Small intestine (tissue), 7 donors: ENCODE data around the gene RBBP5. TPM values are rescaled to one million over a fixed set of nuclear protein-coding genes. Genes with fewer than 3 reads are reported as not detected.

Experiments used
- DNase-seq, 2 donors: peaks; one replicate each; pipeline versions ENCODE4 v3.0.0 to v3.0.0-alpha.2; 2013
- FAIRE-seq: peaks from 2 replicates; lab custom pipeline; 2012; peaks lifted over from hg19 to GRCh38; lab: Jason Lieb, UNC
- H3K27ac ChIP-seq, 3 donors: one replicate each; pipeline ENCODE4 v1.5.1; 2013; ENCODE audit warnings: low read length in 2 of 3, mild to moderate bottlenecking in 2 of 3, control low read depth in 1 of 3, inconsistent platforms in 1 of 3, low read depth in 1 of 3, moderate library complexity in 1 of 3
- H3K27me3 ChIP-seq, 3 donors: one replicate each; pipeline ENCODE4 v1.6.1; 2013; ENCODE audit warnings: low read length in 3 of 3, inconsistent platforms in 1 of 3; ENCODE audit not compliant: control insufficient read depth in 3 of 3, insufficient read depth in 3 of 3
- H3K36me3 ChIP-seq, 3 donors: one replicate each; pipeline ENCODE4 v1.6.1; 2013; ENCODE audit warnings: low read length in 3 of 3, inconsistent platforms in 1 of 3, low read depth in 1 of 3, mild to moderate bottlenecking in 1 of 3, moderate library complexity in 1 of 3; ENCODE audit not compliant: control insufficient read depth in 3 of 3, insufficient read depth in 2 of 3
- H3K4me1 ChIP-seq, 3 donors: one replicate each; pipeline ENCODE4 v1.6.1; 2013; ENCODE audit warnings: low read length in 2 of 3, inconsistent platforms in 1 of 3, low read depth in 1 of 3, mild to moderate bottlenecking in 1 of 3, moderate library complexity in 1 of 3; ENCODE audit not compliant: control insufficient read depth in 3 of 3, insufficient read depth in 2 of 3
- H3K4me3 ChIP-seq, 3 donors: one replicate each; pipeline ENCODE4 v1.5.1; 2013; ENCODE audit warnings: low read length in 3 of 3, control low read depth in 1 of 3, inconsistent platforms in 1 of 3, low read depth in 1 of 3, mild to moderate bottlenecking in 1 of 3, moderate library complexity in 1 of 3
- H3K9me3 ChIP-seq, 2 donors: one replicate each; pipeline ENCODE4 v1.6.1; 2013; ENCODE audit warnings: low read depth in 1 of 2, low read length in 1 of 2; ENCODE audit not compliant: control insufficient read depth in 2 of 2, insufficient read depth in 1 of 2
- whole genome bisulfite sequencing, 3 donors: extraction: QIAGEN DNeasy Blood & Tissue Kit; methylation state at CpG; one replicate each; pipeline ENCODE4 v1.1.7; 2013; 5-methylcytosine and 5-hydroxymethylcytosine counted together
- polyA plus RNA-seq, 4 donors: library from polyadenylated mRNA; stranded (reverse) in 3 of 4; unstranded in 1 of 4; fragments of 200-250 nt in 3 of 4; fragments of 120-200 nt in 1 of 4; gene quantifications; one replicate each; pipeline versions ENCODE4 v1.2.1 to v1.2.3, GENCODE V29; 2013
- donor health status: healthy with polysubstance abuse.
- donor health status: control.
- donor health status: control.
- donor health status: Bipolar disorder and iron deficiency.
- donor health status: healthy.

Gene RBBP5
- polyA plus RNA-seq, 4 donors: 5.9 to 14.4 (median 7.1) TPM

GRCh38 chr1:205045146-205045545 lies 76.6 kb downstream of the RBBP5 start:
- 32 to 42% (median 35%) methylated on average over 11 of the region's 11 CpGs for WGBS, 3 donors
- no peak for FAIRE-seq
- H3K36me3 ChIP-seq: no peaks in the 10 kb centered on the region
- H3K27ac ChIP-seq: no peak overlapping the region
- no peak for DNase-seq
- no peak overlapping the region for H3K4me3 ChIP-seq
- no peaks in the 10 kb centered on the region for H3K4me1 ChIP-seq
- no peaks in the 10 kb centered on the region for H3K9me3 ChIP-seq
- H3K27me3 ChIP-seq: peaks cover 5 to 73% (median 18%) of the 10 kb centered on the region in 3 donors

DNA sequence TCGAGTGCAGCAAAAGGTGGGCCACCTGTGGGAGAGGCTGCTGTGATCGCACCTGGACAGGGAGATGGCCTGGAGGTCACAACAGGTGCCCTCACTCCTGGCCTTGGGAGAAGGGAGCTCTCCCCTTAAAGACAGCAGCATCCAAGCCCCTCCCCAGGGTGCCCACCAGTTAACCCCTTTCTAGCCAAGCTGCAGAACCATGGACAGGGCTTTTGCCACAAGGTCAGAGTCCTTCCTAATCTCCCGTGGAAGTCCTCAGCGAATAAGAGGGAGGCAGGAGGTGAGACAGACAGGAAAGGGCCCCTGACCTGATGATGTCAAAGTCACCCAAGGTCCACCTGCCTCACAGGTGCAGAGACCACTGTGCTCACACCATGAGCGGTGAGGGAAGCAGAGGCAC lies 77.0 kb downstream of the RBBP5 start:
- H3K27me3 ChIP-seq: peaks cover 5 to 74% (median 18%) of the 10 kb centered on the region in 3 donors
- H3K4me3 ChIP-seq: no peak overlapping the region
- no peak overlapping the region for H3K27ac ChIP-seq
- no peaks in the 10 kb centered on the region for H3K36me3 ChIP-seq
- 18 to 34% (median 29%) methylated on average over 5 of the region's 5 CpGs for WGBS, 3 donors
- no peak for FAIRE-seq
- no peaks in the 10 kb centered on the region for H3K9me3 ChIP-seq
- no peaks in the 10 kb centered on the region for H3K4me1 ChIP-seq
- DNase-seq: no peak

DNA sequence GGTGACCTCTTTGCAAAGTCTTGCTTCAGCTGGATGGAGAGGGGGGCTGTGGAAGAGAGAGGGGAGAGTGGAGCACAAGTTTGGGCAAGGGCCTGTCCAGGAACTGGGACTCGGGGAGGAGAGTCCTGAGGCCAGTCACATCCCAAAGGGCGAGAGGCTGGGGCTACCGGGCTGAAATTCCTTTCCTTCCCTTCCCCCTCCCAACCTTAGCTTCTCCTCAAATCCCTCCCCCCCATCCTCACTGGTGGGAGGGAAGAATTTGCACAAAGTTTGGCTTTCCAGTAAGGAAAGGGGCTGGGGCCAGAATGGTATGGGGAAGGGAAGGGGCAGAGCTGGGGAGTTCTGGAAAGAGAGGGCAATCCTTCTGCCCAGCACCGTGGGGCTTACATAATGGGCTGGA lies 77.9 kb downstream of the RBBP5 start:
- no peaks in the 10 kb centered on the region for H3K9me3 ChIP-seq
- FAIRE-seq: no peak
- 30 to 31% (median 30%) methylated on average over 4 of the region's 4 CpGs for WGBS, 3 donors
- no peak overlapping the region for H3K4me3 ChIP-seq
- H3K27me3 ChIP-seq: peaks cover 5 to 74% (median 18%) of the 10 kb centered on the region in 3 donors
- H3K4me1 ChIP-seq: no peaks in the 10 kb centered on the region
- no peak overlapping the region for H3K27ac ChIP-seq
- no peak for DNase-seq
- H3K36me3 ChIP-seq: no peaks in the 10 kb centered on the region

DNA sequence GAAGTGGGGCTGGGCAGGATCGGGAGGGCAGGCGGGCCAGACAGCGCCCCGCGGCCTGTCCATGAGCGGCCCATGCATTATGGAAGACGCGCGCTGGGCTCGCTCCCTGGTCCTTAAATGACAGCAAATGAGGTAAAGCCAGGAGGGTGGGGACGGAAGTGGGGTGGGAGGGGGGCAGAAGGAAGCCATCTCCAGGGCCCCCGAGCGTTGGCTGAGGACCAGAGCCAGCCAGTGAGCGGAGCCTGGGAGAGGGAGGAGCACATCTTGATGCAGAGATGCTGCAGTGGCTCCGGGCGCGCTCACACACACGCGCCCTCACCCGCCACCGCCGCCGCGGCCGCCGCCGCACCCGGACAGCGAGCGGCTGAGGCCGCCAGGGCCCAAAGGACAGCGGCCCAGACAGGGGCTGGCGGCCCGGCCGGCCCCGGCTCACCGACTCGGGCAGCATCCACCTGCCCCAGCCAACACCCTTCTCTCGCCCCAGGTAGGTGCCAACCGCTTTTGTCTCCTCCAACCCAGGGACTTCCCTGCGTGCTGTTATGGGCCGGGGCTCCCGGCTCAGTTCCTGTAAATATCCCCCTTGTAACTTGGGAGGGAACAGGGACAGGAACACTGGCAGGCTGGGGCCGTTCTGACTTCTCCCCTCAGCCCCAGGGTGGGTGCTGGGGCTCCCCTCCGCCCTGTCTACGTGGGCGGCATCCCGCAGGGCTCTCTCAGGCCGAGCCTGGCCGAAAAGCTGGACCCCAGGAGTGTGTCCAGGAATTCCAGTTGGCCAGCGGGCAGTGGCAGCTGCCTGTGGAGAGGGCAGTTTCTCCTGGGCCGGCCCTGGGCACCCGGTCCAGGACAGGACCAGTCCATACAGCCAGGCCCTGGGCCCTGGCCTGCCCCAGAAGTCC lies 78.6 kb downstream of the RBBP5 start, which contains the start of gene CNTN2:
Gene CNTN2, plus strand, starts transcription at position 302 of the 896 bp plus-strand sequence. CDS start 9,974 bp downstream, outside the sequence.
- DNase-seq (no peak), FAIRE-seq (no peak)
- WGBS, 3 donors: 12 to 15% (median 13%) methylated on average over 29 to 53 of the region's 53 CpGs
- H3K27ac ChIP-seq: no peak within 1 kb of the TSS
- peaks cover 5 to 72% (median 17%) of the 10 kb centered on the region in 3 donors for H3K27me3 ChIP-seq
- H3K9me3 ChIP-seq: no peaks in the 10 kb centered on the region
- H3K4me1 ChIP-seq: no peaks in the 10 kb centered on the region
- H3K36me3 ChIP-seq: no peaks in the 10 kb centered on the region
- H3K4me3 ChIP-seq: no peak within 1 kb of the TSS

GRCh38 chr1:205041998-205042910 lies 79.5 kb downstream of the RBBP5 start:
- no peaks in the 10 kb centered on the region for H3K36me3 ChIP-seq
- FAIRE-seq: no peak
- no peak overlapping the region for H3K4me3 ChIP-seq
- no peak for DNase-seq
- WGBS, 3 donors: 55 to 65% (median 63%) methylated on average over 14 to 16 of the region's 16 CpGs
- no peaks in the 10 kb centered on the region for H3K9me3 ChIP-seq
- no peaks in the 10 kb centered on the region for H3K4me1 ChIP-seq
- no peak overlapping the region for H3K27ac ChIP-seq
- peaks cover 5 to 64% (median 17%) of the 10 kb centered on the region in 3 donors for H3K27me3 ChIP-seq

GRCh38 chr1:205041001-205041715 lies 80.6 kb downstream of the RBBP5 start:
- H3K4me1 ChIP-seq: no peaks in the 10 kb centered on the region
- WGBS, 3 donors: 10 to 31% (median 19%) methylated on average over 4 of the region's 4 CpGs
- FAIRE-seq (no peak), DNase-seq (no peak)
- H3K9me3 ChIP-seq: peaks cover 0 to 1% of the 10 kb centered on the region in 2 donors
- peaks cover 5 to 54% (median 17%) of the 10 kb centered on the region in 3 donors for H3K27me3 ChIP-seq
- H3K4me3 ChIP-seq: no peak overlapping the region
- H3K27ac ChIP-seq: no peak overlapping the region
- H3K36me3 ChIP-seq: no peaks in the 10 kb centered on the region

- no peaks in the 10 kb centered on the region for H3K4me1 ChIP-seq
- DNase-seq (no peak), FAIRE-seq (no peak)
- peaks cover 2 to 25% (median 2%) of the 10 kb centered on the region in 3 donors for H3K27me3 ChIP-seq
- H3K27ac ChIP-seq: no peak overlapping the region
- H3K36me3 ChIP-seq: no peaks in the 10 kb centered on the region
- WGBS, 3 donors: 77 to 82% (median 82%) methylated on average over 5 to 6 of the region's 6 CpGs
- peaks cover 0 to 5% of the 10 kb centered on the region in 2 donors for H3K9me3 ChIP-seq
- no peak overlapping the region for H3K4me3 ChIP-seq
Observed at GRCh38 chr1:205038132-205038786, 83.5 kb downstream of the RBBP5 start.
